Progenitor cell of endocrine pancreas (in vitro differentiated cells): ENCODE data around the gene TRIP4. TPM values are rescaled to one million over a fixed set of nuclear protein-coding genes. Genes with fewer than 3 reads are reported as not detected.

ENCODE experiments used
- DNase-seq: peaks from one replicate; pipeline ENCODE4 v3.0.0; 2021; ENCODE audit warnings: low spot score; ENCODE audit not compliant: unreplicated experiment
- H3K27ac Mint-ChIP-seq: 2 replicates; pipeline ENCODE4 v1.8.0; 2021; ENCODE audit warnings: mild to moderate bottlenecking, moderate library complexity, mixed read lengths
- H3K27me3 Mint-ChIP-seq: 2 replicates; pipeline ENCODE4 v1.8.0; 2021; ENCODE audit warnings: mixed read lengths
- H3K36me3 Mint-ChIP-seq: 2 replicates; pipeline ENCODE4 v1.8.0; 2022; ENCODE audit warnings: mixed read lengths; ENCODE audit not compliant: insufficient read depth
- H3K4me1 Mint-ChIP-seq: 2 replicates; pipeline ENCODE4 v1.8.0; 2021; ENCODE audit warnings: low read depth, mixed read lengths
- H3K4me3 Mint-ChIP-seq: 2 replicates; pipeline ENCODE4 v1.8.0; 2021; ENCODE audit warnings: low read depth, mild to moderate bottlenecking, moderate library complexity, mixed read lengths
- H3K9me3 Mint-ChIP-seq: 2 replicates; pipeline ENCODE4 v1.8.0; 2021; ENCODE audit warnings: low read depth, mixed read lengths
- CTCF ChIP-seq: fragments of 200-600 bp; sonication (generic); IDR thresholded peaks from one replicate; pipeline ENCODE4 v1.5.0; 2021; ENCODE audit warnings: antibody characterized with exemption, mild to moderate bottlenecking; ENCODE audit not compliant: unreplicated experiment
- total RNA-seq: library from RNA; stranded (reverse); gene quantifications from 2 replicates; pipeline ENCODE4 v1.2.1, GENCODE V29; 2021

Gene TRIP4
- total RNA-seq, 1 donor from 2014 or later = 27.9 TPM

DNA sequence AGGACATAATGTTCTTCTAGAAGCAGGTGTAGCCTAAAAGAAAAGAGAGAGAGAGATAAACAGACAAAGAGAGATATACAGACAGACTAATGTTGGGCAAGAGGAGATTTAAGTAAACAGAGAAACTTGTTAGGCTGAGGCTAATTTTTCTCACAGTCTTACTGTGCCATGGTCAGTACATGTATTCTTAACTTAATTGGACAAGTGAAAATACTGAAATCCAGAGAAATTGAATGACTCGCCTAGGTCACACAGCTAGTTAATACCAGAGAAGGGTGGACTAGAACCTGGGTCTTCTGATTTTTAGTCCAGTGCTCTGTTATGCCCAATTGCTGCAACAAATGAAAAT, 66.0 kb downstream of the TRIP4 start:
- no peak for DNase-seq
- TF ChIP-seq CTCF = no peak
- H3K4me3 Mint-ChIP-seq = no peak overlapping the region
- H3K9me3 Mint-ChIP-seq = no peaks in the 10 kb centered on the region
- peaks cover 44% of the 10 kb centered on the region for H3K4me1 Mint-ChIP-seq
- H3K27me3 Mint-ChIP-seq = no peaks in the 10 kb centered on the region
- H3K36me3 Mint-ChIP-seq = no peaks in the 10 kb centered on the region
- no peak overlapping the region for H3K27ac Mint-ChIP-seq

- H3K4me1 Mint-ChIP-seq = peaks cover 47% of the 10 kb centered on the region
- DNase-seq = no peak
- no peaks in the 10 kb centered on the region for H3K36me3 Mint-ChIP-seq
- TF ChIP-seq CTCF = no peak
- no peak overlapping the region for H3K4me3 Mint-ChIP-seq
- H3K9me3 Mint-ChIP-seq = no peaks in the 10 kb centered on the region
- H3K27me3 Mint-ChIP-seq = no peaks in the 10 kb centered on the region
- peak overlapping the region; percentile 32 for H3K27ac Mint-ChIP-seq
Measured at GRCh38 chr15:64454282-64454681, 66.6 kb downstream of the TRIP4 start.

GRCh38 chr15:64455961-64456371, 68.3 kb downstream of the TRIP4 start:
- DNase-seq = no peak
- Mint-ChIP-seq H3K36me3 (no peaks in the 10 kb centered on the region), H3K4me1 (peaks cover 58% of the 10 kb centered on the region), H3K4me3 (no peak overlapping the region), H3K27me3 (no peaks in the 10 kb centered on the region), H3K27ac (peak overlapping the region; percentile 91), H3K9me3 (no peaks in the 10 kb centered on the region)
- TF ChIP-seq CTCF = no peak

GRCh38 chr15:64456634-64457108, 69.0 kb downstream of the TRIP4 start:
- DNase-seq = no peak
- H3K4me1 Mint-ChIP-seq = peaks cover 61% of the 10 kb centered on the region
- no peaks in the 10 kb centered on the region for H3K27me3 Mint-ChIP-seq
- H3K27ac Mint-ChIP-seq = peak overlapping the region; percentile 91
- H3K4me3 Mint-ChIP-seq = no peak overlapping the region
- no peak for TF ChIP-seq CTCF
- no peaks in the 10 kb centered on the region for H3K9me3 Mint-ChIP-seq
- no peaks in the 10 kb centered on the region for H3K36me3 Mint-ChIP-seq

GRCh38 chr15:64459066-64459781, 71.6 kb downstream of the TRIP4 start:
- DNase-seq = no peak
- TF ChIP-seq CTCF = no peak
- H3K4me3 Mint-ChIP-seq = peak overlapping the region; percentile 77
- H3K9me3 Mint-ChIP-seq = no peaks in the 10 kb centered on the region
- H3K27me3 Mint-ChIP-seq = no peaks in the 10 kb centered on the region
- peak overlapping the region; percentile 95 for H3K27ac Mint-ChIP-seq
- H3K36me3 Mint-ChIP-seq = no peaks in the 10 kb centered on the region
- H3K4me1 Mint-ChIP-seq = peaks cover 74% of the 10 kb centered on the region
